ENCODE data around the gene DNAJC27.

Gene DNAJC27

DNA sequence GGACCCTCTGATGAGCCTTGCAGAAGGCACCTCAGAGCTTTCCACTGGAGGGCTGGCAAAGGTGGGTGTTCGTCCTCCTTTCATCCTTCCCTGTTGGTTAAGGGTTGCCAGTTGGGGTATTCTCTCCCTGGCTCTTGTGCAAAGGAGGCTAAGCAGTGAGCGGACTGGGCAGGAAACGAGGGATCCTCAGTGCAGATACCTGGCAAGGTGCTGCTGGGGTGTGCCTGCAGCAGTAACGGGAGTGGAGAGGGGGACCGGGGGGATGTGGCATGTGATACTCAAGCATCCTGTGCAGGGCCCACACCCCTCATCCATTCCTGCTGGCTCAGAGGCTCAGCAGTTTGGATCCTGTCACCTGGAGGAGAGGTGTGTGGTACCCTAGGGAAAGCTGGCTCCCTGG is 47.5 kb downstream of the DNAJC27 start:
- DNase-seq (ENCODE audit: insufficient read length) (no peak), FAIRE-seq (no peak)
- TF ChIP-seq POLR2AphosphoS5 (IDR thresholded peaks at IDR 0.05; ENCODE audit: low read depth, low read length) (no peak), POLR2A (IDR thresholded peaks at IDR 0.05; ENCODE audit: low read depth, low read length) (no peak), TAF1 (IDR thresholded peaks at IDR 0.05; ENCODE audit: borderline replicate concordance, low read depth, low read length) (no peak)

DNA sequence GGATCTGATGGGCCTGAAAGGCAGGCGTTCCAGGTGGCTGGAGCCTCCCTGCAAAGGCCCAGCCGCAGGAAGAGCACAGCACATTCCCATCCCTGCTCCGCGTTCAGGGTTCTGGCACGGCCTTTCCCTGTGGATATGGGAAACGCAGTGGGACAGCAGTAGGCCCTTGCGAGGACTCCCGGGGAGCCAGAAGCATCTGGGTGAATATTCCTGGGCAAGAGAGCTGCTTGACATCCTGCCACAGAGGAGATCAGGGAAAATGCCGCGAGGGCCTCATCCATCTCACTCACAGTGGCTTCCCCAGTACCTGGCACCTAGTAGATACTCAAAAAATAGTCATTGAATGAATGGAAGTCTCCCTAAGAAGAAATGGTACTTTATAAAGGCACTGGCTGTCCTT is 48.6 kb downstream of the DNAJC27 start:
- FAIRE-seq (no peak), DNase-seq (ENCODE audit: insufficient read length) (no peak)
- TF ChIP-seq POLR2A (IDR thresholded peaks at IDR 0.05; ENCODE audit: low read depth, low read length) (no peak), POLR2AphosphoS5 (IDR thresholded peaks at IDR 0.05; ENCODE audit: low read depth, low read length) (no peak), TAF1 (IDR thresholded peaks at IDR 0.05; ENCODE audit: borderline replicate concordance, low read depth, low read length) (no peak)

- TF ChIP-seq TAF1 (IDR thresholded peaks at IDR 0.05; ENCODE audit: borderline replicate concordance, low read depth, low read length) (no peak), POLR2AphosphoS5 (IDR thresholded peaks at IDR 0.05; ENCODE audit: low read depth, low read length) (no peak), POLR2A (IDR thresholded peaks at IDR 0.05; ENCODE audit: low read depth, low read length) (no peak)
- no peak for FAIRE-seq
- no peak for DNase-seq (ENCODE audit: insufficient read length)
These were observed 49.2 kb downstream of the DNAJC27 start for GRCh38 chr2:24922556-24922955.

GRCh38 chr2:24920809-24921441 is 50.8 kb downstream of the DNAJC27 start:
- DNase-seq (ENCODE audit: insufficient read length) (no peak), FAIRE-seq (peak; percentile 76)
- TF ChIP-seq POLR2A (IDR thresholded peaks at IDR 0.05; ENCODE audit: low read depth, low read length) (no peak), TAF1 (IDR thresholded peaks at IDR 0.05; ENCODE audit: borderline replicate concordance, low read depth, low read length) (no peak)

GRCh38 chr2:24920098-24920808 is 51.5 kb downstream of the DNAJC27 start, which contains the start of gene ADCY3:
Gene ADCY3 (minus strand): TSS chr2:24920237. CDS start chr2:24918987, 1,250 bp downstream.
- FAIRE-seq (peak; percentile 72), DNase-seq (ENCODE audit: insufficient read length) (peak; percentile 80)
- TF ChIP-seq POLR2AphosphoS5 (IDR thresholded peaks at IDR 0.05; ENCODE audit: low read depth, low read length), result 0 out of 2 replicates have a peak, but pooled peaks have one; percentile 41
- TF ChIP-seq TAF1 (IDR thresholded peaks at IDR 0.05; ENCODE audit: borderline replicate concordance, low read depth, low read length), result 0 out of 2 replicates have a peak, but pooled peaks have one; percentile 10
- TF ChIP-seq POLR2A (IDR thresholded peaks at IDR 0.05; ENCODE audit: low read depth, low read length), result no peak; the same call in 1 of the 2 replicates

- DNase-seq (ENCODE audit: insufficient read length) (peak; percentile 55), FAIRE-seq (peak; percentile 71)
- TF ChIP-seq POLR2A (IDR thresholded peaks at IDR 0.05; ENCODE audit: low read depth, low read length) (no peak), POLR2AphosphoS5 (IDR thresholded peaks at IDR 0.05; ENCODE audit: low read depth, low read length) (no peak), TAF1 (IDR thresholded peaks at IDR 0.05; ENCODE audit: borderline replicate concordance, low read depth, low read length) (no peak)
These were observed 52.2 kb downstream of the DNAJC27 start for GRCh38 chr2:24919506-24920097.

- FAIRE-seq, result peak; percentile 44
These were observed 52.7 kb downstream of the DNAJC27 start for GRCh38 chr2:24919037-24919505.

DNA sequence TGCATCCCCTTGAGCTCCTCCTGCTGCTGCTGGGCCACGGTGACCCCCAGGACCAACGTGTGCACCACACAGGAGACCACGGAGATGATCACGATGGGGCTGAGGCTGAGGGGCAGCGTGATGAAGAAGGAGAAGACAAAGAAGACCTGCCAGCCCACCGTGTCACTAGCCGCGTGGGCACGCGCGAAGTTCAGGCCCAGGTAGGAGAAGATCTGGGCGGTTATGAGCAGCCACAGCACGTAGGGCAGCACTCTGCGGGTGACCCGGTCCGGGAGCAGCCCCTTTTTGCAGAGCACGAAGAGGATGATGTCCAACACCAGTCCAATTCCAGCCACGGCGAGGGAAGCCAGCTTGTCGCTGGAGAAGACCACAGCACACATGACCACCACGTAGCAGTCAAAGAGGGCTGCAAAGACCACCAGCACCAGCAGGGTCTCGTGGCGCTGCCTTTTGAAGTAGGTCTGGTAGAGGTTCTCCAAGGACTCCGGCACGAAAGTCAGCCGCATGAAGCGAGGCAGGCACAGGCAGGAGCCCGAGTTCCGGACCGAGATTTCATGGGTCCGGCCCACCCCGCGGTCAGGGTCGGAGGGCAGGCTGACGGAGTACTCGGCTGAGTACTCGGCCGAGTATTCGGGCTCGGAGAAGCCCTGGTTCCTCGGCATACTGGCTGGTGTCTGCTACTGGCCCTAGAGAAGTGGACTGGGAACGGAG is 53.3 kb downstream of the DNAJC27 start:
- TF ChIP-seq TAF1 (IDR thresholded peaks at IDR 0.05; ENCODE audit: borderline replicate concordance, low read depth, low read length), result no peak
- TF ChIP-seq POLR2A (IDR thresholded peaks at IDR 0.05; ENCODE audit: low read depth, low read length), result no peak
- no peak for TF ChIP-seq POLR2AphosphoS5 (IDR thresholded peaks at IDR 0.05; ENCODE audit: low read depth, low read length)
- DNase-seq (ENCODE audit: insufficient read length) (no peak), FAIRE-seq (no peak)

More at GRCh38 chr2:24919037-24919505, 52.7 kb downstream of the DNAJC27 start:
- no peak for TF ChIP-seq TAF1 (IDR thresholded peaks at IDR 0.05; ENCODE audit: borderline replicate concordance, low read depth, low read length)
- TF ChIP-seq POLR2A (IDR thresholded peaks at IDR 0.05; ENCODE audit: low read depth, low read length), result no peak
- 0 out of 2 replicates have a peak, but pooled peaks have one; percentile 33 for TF ChIP-seq POLR2AphosphoS5 (IDR thresholded peaks at IDR 0.05; ENCODE audit: low read depth, low read length)
- peak; percentile 65 for DNase-seq (ENCODE audit: insufficient read length)

- DNase-seq (ENCODE audit: insufficient read length), result no peak
- TF ChIP-seq POLR2AphosphoS5 (IDR thresholded peaks at IDR 0.05; ENCODE audit: low read depth, low read length), result no peak
- no peak for TF ChIP-seq POLR2A (IDR thresholded peaks at IDR 0.05; ENCODE audit: low read depth, low read length)
- TF ChIP-seq TAF1 (IDR thresholded peaks at IDR 0.05; ENCODE audit: borderline replicate concordance, low read depth, low read length), result no peak
- no peak for FAIRE-seq
These were observed 53.9 kb downstream of the DNAJC27 start for GRCh38 chr2:24917731-24918325.

- peak; percentile 70 for FAIRE-seq
- peak; percentile 42 for DNase-seq (ENCODE audit: insufficient read length)
These were observed 54.7 kb downstream of the DNAJC27 start for GRCh38 chr2:24917086-24917485.

More at GRCh38 chr2:24917086-24917485, 54.7 kb downstream of the DNAJC27 start:
- TF ChIP-seq POLR2A (IDR thresholded peaks at IDR 0.05; ENCODE audit: low read depth, low read length) (no peak), TAF1 (IDR thresholded peaks at IDR 0.05; ENCODE audit: borderline replicate concordance, low read depth, low read length) (no peak), POLR2AphosphoS5 (IDR thresholded peaks at IDR 0.05; ENCODE audit: low read depth, low read length) (no peak)
